Thoracic aorta endothelial cell (primary cell): ENCODE data around the gene KLF3. TPM values are rescaled to one million over a fixed set of nuclear protein-coding genes. Genes with fewer than 3 reads are reported as not detected.

Experiments used
- total RNA-seq: library from RNA; depleted of rRNA; stranded (reverse); fragments of >200 nt; gene quantifications from 2 replicates; pipeline ENCODE4 v1.2.3, GENCODE V29; 2012

KLF3 gene
- 41.0 and 45.2 TPM in 2 replicates for total RNA-seq

GRCh38 chr4:38663801-38664705 is at the start of gene KLF3:
TSS of gene KLF3 (plus strand) at chr4:38664199. CDS start at chr4:38680626, 16,427 bp downstream.

Other genes starting within 250 kb of the KLF3 start
- not detected in 2 replicates for gene TLR10, start 118.8 kb downstream of the KLF3 start, total RNA-seq
- 15.7 and 29.9 TPM in 2 replicates for gene TLR1, start 140.6 kb downstream of the KLF3 start, total RNA-seq
- gene TLR6, start 192.6 kb downstream of the KLF3 start, total RNA-seq: 5.3 and 6.0 TPM in 2 replicates
- 162 and 197 TPM in 2 replicates for gene FAM114A1, start 203.6 kb downstream of the KLF3 start, total RNA-seq